Sciatic nerve (tissue), 2 donors: ENCODE results near the gene SEMA6A. TPM values are rescaled to one million over a fixed set of nuclear protein-coding genes. Genes with fewer than 3 reads are reported as not detected.

Experiments
- ATAC-seq: fragments of 200-7000 bp; cut with Tn5 transposase; one replicate; pipeline ENCODE4 v1.9.1; 2020; ENCODE audit warnings: mild to moderate bottlenecking, moderate library complexity
- DNase-seq: peaks from one replicate; pipeline ENCODE4 v3.0.0-alpha.2; 2020; ENCODE audit warnings: low spot score
- intact Hi-C: fragments of 100-400 bp; cut with DNase I; formaldehyde crosslinking; loops from one replicate; pipeline ENCODE4 v1.14.2; 2022
- total RNA-seq: library from RNA; stranded (reverse); fragmentation: NEBNext Ultra II Directional; extraction: Animal tissue kit (Norgen Biotek cat#: 25700); gene quantifications from one replicate; pipeline ENCODE4 v1.2.1, GENCODE V29; 2021
- donor health status: DM: no; HTN: no; CAD: no.
- donor health status: DM: no; HTN: no; CAD: no.

Gene SEMA6A
- total RNA-seq, 1 donor from 2014 or later: 35.4 TPM

- no peak for ATAC-seq
- intact Hi-C loops: no loop called here
Observed at GRCh38 chr5:116396476-116397099, 178.0 kb downstream of the SEMA6A start.

GRCh38 chr5:116395631-116396203 is 178.9 kb downstream of the SEMA6A start:
- intact Hi-C loops: no loop called here
- ATAC-seq (peak; percentile 45), DNase-seq (no peak)

More at GRCh38 chr5:116396476-116397099, 178.0 kb downstream of the SEMA6A start:
- no peak for DNase-seq

- DNase-seq: no peak
- intact Hi-C loops: no loop called here
- ATAC-seq: peak; percentile 30
Observed at GRCh38 chr5:116395226-116395625, 179.4 kb downstream of the SEMA6A start.

- intact Hi-C loops: no loop called here
- DNase-seq (no peak), ATAC-seq (no peak)
Observed at GRCh38 chr5:116394186-116394867, 180.3 kb downstream of the SEMA6A start.
